GM18858 (cell line): Measurements from ENCODE around the gene DPPA3.
"Not testable (repeated sequence)": the region's sequence is repeated elsewhere in the genome, so short reads cannot be mapped to it uniquely, and the experiment has no call there.

Experiments used
- ATAC-seq: cut with Tn5 transposase; IDR thresholded peaks from one replicate; pipeline ENCODE4 v1.9.1; 2021; ENCODE audit not compliant: unreplicated experiment

The DPPA3 gene

GRCh38 chr12:7711133-7711532 lies at the start of gene DPPA3:
TSS of gene DPPA3 (plus strand) at chr12:7711433. CDS start at chr12:7711571, 138 bp downstream.
- ATAC-seq: no peak

DNA sequence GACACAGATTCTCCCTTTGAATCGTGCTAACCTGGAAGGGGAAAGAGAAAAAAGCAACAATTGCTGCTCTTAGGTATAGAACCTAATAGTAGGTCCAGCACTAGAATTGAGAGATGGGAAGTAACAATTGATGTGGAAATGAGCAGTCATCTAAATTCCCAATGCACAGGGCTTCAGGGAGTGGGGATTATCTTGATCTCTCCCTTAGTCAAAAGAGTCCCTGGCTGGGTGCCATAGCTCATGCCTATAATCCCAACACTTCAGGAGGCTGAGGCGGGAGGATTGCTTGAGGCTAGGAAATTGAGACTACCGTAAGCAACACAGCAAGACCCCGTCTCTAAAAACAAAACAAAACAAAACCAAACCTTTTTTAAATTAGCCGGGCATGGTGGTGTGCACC lies 49.5 kb upstream of the DPPA3 start:
- no peak for ATAC-seq

DNA sequence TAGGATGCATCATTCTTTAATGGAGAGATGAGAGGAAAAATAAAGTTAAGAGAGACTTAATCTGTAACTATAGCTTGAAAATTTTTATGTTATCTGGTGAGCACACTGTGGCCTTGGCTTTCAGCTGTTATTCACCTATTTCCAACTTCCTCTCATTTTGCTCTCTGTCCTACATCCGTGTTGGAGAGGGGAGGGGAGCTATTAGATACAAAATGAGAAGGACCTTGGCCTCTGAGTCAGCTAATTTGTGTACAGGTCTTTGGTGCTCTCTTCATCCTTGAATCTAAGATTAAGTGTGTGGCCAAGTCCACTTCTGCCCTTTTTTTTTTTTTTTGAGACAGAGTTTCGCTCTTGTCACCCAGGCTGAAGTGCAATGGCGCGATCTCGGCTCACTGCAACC lies 44.6 kb upstream of the DPPA3 start:
- no peak for ATAC-seq

- no peak for ATAC-seq
Measured at GRCh38 chr12:7667125-7667524, 44.1 kb upstream of the DPPA3 start.

DNA sequence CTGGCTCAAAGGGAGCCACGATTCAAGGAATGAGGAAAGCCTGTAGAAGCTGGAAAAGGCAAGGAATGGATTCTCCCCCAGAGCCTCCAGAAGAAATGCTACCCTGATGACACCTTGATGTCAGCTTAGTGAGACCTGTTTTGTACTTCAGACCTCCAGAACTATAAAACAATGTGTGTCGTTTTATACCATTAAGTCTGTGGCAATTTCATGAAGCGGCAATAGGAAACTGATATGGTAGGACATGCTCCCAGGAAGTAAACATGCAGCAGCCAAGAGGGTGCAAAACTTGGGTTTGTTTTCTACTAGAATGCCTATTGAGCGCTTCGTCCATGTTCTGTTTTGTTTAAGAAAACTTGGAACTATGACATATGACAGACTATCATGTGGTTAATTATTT lies 43.1 kb upstream of the DPPA3 start:
- ATAC-seq: no peak

GRCh38 chr12:7675455-7675854 lies 35.8 kb upstream of the DPPA3 start:
- ATAC-seq: not testable (repeated sequence)

- ATAC-seq: not testable (repeated sequence)
Measured at GRCh38 chr12:7677432-7677888, 33.8 kb upstream of the DPPA3 start.

GRCh38 chr12:7678744-7679143 lies 32.5 kb upstream of the DPPA3 start:
- no peak for ATAC-seq

DNA sequence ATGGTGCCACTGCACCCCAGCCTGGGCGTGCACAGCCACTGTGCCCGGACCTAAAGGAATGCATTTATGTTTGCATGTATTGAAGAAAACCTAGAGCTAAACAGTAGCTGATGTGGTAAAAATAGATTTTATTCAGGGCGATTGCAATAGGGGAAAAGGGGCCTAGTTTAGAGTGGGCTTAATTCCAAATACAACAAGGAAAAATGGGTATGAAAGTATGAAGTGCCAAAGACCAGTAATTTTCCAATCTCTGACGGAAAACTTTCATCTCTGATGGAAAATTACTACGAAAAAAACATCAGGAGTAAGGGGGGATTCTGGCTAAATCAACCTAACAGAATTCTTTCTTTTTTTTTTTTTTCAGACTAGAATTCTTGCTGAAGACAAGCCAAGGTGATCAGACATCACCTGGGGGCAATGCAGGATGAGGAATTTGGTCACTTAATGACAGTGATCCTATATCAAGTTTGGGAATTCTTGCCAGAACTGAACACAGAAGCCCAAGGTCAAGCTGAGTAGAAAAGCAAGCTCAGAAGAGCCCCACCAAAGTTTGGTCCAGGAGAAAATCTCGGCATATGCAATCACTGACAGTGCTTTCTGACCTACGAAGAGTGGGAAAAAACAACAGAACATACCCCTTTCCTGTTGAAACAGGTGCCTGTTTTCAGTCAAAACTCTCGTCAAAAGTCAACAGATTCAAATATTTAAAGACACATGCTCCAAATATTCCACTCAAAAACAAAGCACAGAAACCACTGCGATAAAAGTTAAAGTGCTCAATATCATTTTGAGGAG lies 31.8 kb upstream of the DPPA3 start:
- ATAC-seq: no peak

- no peak for ATAC-seq
Measured at GRCh38 chr12:7681535-7681934, 29.7 kb upstream of the DPPA3 start.

GRCh38 chr12:7693793-7694192 lies 17.4 kb upstream of the DPPA3 start:
- ATAC-seq: no peak

GRCh38 chr12:7694556-7695236 lies 16.5 kb upstream of the DPPA3 start:
- no peak for ATAC-seq

DNA sequence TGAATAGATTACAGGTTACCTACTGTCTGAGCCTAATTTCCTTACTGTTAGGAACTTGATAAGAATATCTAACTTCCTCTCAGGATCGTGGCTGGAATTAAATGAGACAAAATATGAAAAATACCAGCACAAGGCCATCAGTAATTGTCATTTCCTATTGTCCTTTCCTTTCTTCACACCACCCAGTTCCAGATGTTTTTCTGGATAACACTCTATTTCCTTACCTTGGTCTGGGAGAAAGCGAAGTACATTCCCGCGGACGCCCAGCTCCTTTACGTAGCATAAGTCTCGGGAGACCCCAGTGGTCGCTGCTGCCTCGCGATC lies 16.0 kb upstream of the DPPA3 start:
- no peak for ATAC-seq

DNA sequence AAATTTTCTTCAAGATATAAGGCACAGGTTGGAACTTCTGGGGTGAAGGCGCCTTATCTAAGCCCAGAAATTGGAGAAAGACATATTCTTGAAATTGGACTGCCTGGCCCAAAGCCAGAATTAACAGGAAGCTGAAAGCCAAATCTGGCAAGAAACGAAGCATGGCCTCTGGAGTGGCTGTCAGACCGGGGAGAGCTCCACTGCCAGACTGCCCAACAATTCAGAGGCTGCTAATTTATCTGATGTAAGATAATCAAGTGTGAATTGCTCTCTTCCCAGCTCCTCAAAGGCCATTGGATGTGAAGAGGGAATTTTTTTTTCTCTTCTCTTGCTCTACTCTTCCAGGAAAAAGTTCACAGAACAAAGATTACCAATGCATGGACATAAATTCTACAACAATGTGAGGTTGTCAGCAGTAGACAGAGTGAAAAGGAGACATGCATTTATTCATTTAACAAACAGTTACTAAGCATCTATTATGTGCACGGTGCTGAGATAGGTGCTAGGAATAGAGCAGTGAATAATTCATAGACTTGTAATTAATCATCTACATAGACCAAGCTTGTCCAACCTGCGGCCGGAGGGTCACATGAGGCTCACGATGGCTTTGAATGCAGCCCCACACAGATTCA lies 15.6 kb upstream of the DPPA3 start, which contains the start of gene GDF3:
GDF3 (minus strand) TSS at position 210 of the 632 bp plus-strand sequence; CDS start at position 163, 47 bp downstream.
- no peak for ATAC-seq

- ATAC-seq: no peak
Measured at GRCh38 chr12:7705846-7706245, 5.4 kb upstream of the DPPA3 start.

- ATAC-seq: no peak
Measured at GRCh38 chr12:7709969-7710675, 1.1 kb upstream of the DPPA3 start.

GRCh38 chr12:7712841-7713442 lies 1.7 kb downstream of the DPPA3 start:
- ATAC-seq: no peak

GRCh38 chr12:7716381-7716780 lies 5.1 kb downstream of the DPPA3 start:
- no peak for ATAC-seq

DNA sequence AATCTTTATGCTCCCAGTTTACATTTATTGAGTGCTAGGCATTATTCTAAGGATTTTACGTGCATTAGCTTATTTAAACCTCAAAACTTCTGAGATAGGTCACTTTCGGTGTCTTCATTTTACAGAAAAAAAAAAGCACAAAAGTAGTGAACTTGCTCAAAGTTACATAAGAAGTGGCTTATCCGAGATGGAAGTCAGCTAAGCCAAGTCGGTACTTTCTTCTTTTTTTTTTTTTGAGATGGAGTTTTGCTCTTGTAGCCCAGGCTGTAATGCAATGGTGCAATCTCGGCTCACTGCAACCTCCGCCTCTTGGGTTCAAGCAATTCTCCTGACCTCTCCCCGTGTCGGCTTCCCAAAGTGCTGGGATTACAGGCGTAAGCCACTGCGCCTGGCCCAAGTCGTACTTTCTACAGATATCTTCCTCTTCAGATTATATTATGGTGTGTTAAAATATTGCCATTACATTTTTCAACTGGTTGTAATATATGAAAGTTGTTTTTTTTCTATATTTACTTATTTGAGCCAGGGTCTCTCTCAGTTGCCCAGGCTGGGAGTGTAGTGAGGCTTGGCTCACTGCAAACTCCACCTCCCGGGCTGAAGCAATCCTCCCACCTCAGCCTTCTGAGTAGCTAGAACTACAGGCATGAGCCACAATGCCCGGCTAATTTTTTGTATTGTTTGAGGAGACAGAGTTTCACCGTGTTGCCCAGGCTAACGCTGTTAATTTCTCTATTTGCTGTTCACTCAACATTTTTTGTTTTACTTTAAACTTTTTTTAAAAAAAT lies 8.9 kb downstream of the DPPA3 start:
- no peak for ATAC-seq

- ATAC-seq: no peak
Measured at GRCh38 chr12:7723926-7724325, 12.7 kb downstream of the DPPA3 start.
